WTC11 (cell line): ENCODE results near the gene BCL2L1. TPM values are rescaled to one million over a fixed set of nuclear protein-coding genes. Genes with fewer than 3 reads are reported as not detected.
A peak's percentile ranks its signal among the peaks of the same experiment; 100 is the strongest.

Source experiments
- ATAC-seq: fragments of 200-7000 bp; cut with Tn5 transposase; 2 replicates; pipeline ENCODE4 v1.10.0; 2021; ENCODE audit warnings: mild to moderate bottlenecking, moderate library complexity
- CTCF ChIA-PET: fragments of 300-600 bp; sonication (Branson Sonifier 250); formaldehyde crosslinking; loops from one replicate; lab custom pipeline; 2021; ENCODE audit warnings: antibody characterized with exemption; lab: Charles Lee
- POLR2A ChIA-PET: fragments of 350-600 bp; sonication (Branson Sonifier 250); formaldehyde crosslinking; loops from one replicate; lab custom pipeline; 2021; ENCODE audit warnings: antibody characterized with exemption; lab: Charles Lee
- DNase-seq: peaks from one replicate; pipeline ENCODE4 v3.0.0; 2021; ENCODE audit warnings: low spot score
- H3K27ac Mint-ChIP-seq: 2 replicates; pipeline ENCODE4 v1.8.0; 2021; ENCODE audit warnings: mixed read lengths
- H3K27me3 Mint-ChIP-seq: 2 replicates; pipeline ENCODE4 v1.8.0; 2021; ENCODE audit warnings: low read depth, mild to moderate bottlenecking, moderate library complexity, mixed read lengths
- H3K36me3 Mint-ChIP-seq: 2 replicates; pipeline ENCODE4 v1.8.0; 2021; ENCODE audit warnings: mixed read lengths
- H3K4me1 Mint-ChIP-seq: 2 replicates; pipeline ENCODE4 v1.8.0; 2022; ENCODE audit warnings: mixed read lengths
- H3K4me3 Mint-ChIP-seq: 2 replicates; pipeline ENCODE4 v1.8.0; 2021; ENCODE audit warnings: mild to moderate bottlenecking, moderate library complexity, mixed read lengths
- H3K9me3 Mint-ChIP-seq: 2 replicates; pipeline ENCODE4 v1.8.0; 2021; ENCODE audit warnings: mixed read lengths
- AFF4 ChIP-seq: sonication (generic); formaldehyde crosslinking; IDR thresholded peaks from 2 replicates; pipeline ENCODE4 v1.8.1; 2023; ENCODE audit warnings: mild to moderate bottlenecking, missing genetic modification reagents, borderline replicate concordance
- FOXP1 ChIP-seq: sonication (generic); formaldehyde crosslinking; IDR thresholded peaks from 2 replicates; pipeline ENCODE4 v1.8.0; 2022; ENCODE audit warnings: missing genetic modification reagents, mild to moderate bottlenecking, moderate library complexity, borderline replicate concordance
- GRHL2 ChIP-seq: fragments of 250-450 bp; sonication (Bioruptor Pico); IDR thresholded peaks from 2 replicates; pipeline ENCODE4 v1.8.0; 2022; ENCODE audit warnings: mild to moderate bottlenecking, moderate library complexity; ENCODE audit not compliant: insufficient replicate concordance, severe bottlenecking
- NR1H2 ChIP-seq: sonication (generic); formaldehyde crosslinking; IDR thresholded peaks from 2 replicates; pipeline ENCODE4 v1.9.0; 2021; ENCODE audit warnings: mild to moderate bottlenecking, moderate library complexity, missing genetic modification reagents
- OVOL2 ChIP-seq: fragments of 250-450 bp; sonication (Bioruptor Pico); IDR thresholded peaks from 2 replicates; pipeline ENCODE4 v1.9.0; 2021; ENCODE audit warnings: mild to moderate bottlenecking, borderline replicate concordance
- RELA ChIP-seq: sonication (generic); formaldehyde crosslinking; IDR thresholded peaks from 2 replicates; pipeline ENCODE4 v1.8.1; 2022; ENCODE audit warnings: missing genetic modification reagents, mild to moderate bottlenecking, borderline replicate concordance
- USF1 ChIP-seq: sonication (generic); formaldehyde crosslinking; IDR thresholded peaks from 2 replicates; pipeline ENCODE4 v1.8.0; 2022; ENCODE audit warnings: mild to moderate bottlenecking, missing genetic modification reagents
- ZNF317 ChIP-seq: sonication (generic); formaldehyde crosslinking; IDR thresholded peaks from 2 replicates; pipeline ENCODE4 v1.8.1; 2023; ENCODE audit warnings: low read depth, mild to moderate bottlenecking, moderate library complexity, missing genetic modification reagents, borderline replicate concordance
- total RNA-seq: library from RNA; stranded (reverse); gene quantifications from 3 replicates; pipeline ENCODE4 v1.2.3, GENCODE V29; 2021
- TF ChIP-seq, protein P1 (sequence below): sonication (generic); formaldehyde crosslinking; IDR thresholded peaks from 2 replicates; pipeline ENCODE4 v1.8.0; 2022; ENCODE audit warnings: missing genetic modification reagents
- TF ChIP-seq, protein P2 (sequence below): sonication (generic); formaldehyde crosslinking; IDR thresholded peaks from 2 replicates; pipeline ENCODE4 v1.8.1; 2022; ENCODE audit warnings: mild to moderate bottlenecking, moderate library complexity, missing genetic modification reagents
- TF ChIP-seq, protein P3 (sequence below): sonication (generic); formaldehyde crosslinking; IDR thresholded peaks from 2 replicates; pipeline ENCODE4 v1.8.1; 2022; ENCODE audit warnings: low read depth, missing genetic modification reagents, borderline replicate concordance
- TF ChIP-seq, protein P4 (sequence below): fragments of 250-450 bp; sonication (Bioruptor Pico); IDR thresholded peaks from 2 replicates; pipeline ENCODE4 v1.9.0; 2021; ENCODE audit warnings: mild to moderate bottlenecking
- TF ChIP-seq, protein P5 (sequence below): fragments of 250-450 bp; sonication (Bioruptor Pico); conservative IDR thresholded peaks from 2 replicates; pipeline ENCODE4 v1.9.0; 2021; ENCODE audit warnings: mild to moderate bottlenecking

BCL2L1 gene
- total RNA-seq, 1 experiment from 2014 or later, result 62.0 TPM

DNA sequence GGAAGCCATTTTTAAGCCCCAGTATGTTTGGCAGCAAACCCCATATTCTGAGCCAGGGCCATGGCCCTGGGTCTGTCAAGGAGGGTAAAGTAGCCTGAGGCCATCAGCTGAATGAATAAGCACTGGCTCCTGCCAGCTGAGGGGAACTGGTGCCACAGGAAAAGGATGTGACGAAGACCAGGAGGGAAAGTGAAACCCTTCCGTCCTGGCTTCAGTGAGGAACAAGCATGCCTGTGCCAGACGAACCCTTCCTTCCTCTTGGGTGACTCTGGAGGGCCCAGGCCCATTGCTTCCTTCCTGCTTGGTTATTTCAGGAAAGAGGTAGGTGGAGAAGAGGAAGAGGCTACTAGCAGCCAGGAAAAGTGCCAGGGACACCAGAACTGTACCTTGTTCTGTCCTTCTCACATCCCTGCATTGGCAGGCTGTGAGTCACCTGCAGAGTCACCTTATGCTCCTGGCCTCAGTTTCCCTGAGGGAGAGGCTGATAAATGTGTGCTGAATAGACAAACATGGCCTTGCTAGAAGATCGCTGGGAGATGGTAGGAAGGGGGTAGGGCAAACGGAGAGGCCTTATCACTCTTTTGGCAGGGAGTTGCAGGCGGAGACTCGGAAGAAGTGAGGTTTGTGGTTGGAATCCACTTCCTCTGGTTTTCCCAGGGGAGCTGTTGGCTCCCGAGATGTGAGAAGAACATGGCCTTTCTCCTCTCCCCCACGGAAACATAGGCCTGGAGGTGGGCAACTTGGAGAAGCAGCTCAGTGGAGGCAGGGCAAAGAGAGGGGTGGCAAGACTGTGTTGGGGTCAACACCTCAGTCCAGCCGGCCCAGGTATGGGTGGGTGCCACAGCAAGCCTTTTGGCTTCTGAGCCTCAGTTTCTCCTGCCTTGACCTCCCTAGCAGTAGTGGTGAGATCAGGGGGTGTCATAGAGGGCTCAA is 47.5 kb downstream of the BCL2L1 start:
- ATAC-seq (no peak), DNase-seq (no peak)
- CTCF ChIA-PET, result interaction anchor here (0.8 to 6.3 kb wide), 6 partner anchors 14 to 118 kb away, joined by 3 to 49 read pairs (median 4); no protein-coding TSS in a partner anchor
- Mint-ChIP-seq H3K27me3 (no peaks in the 10 kb centered on the region), H3K4me1 (peaks cover 37% of the 10 kb centered on the region), H3K27ac (peak overlapping the region; percentile 80), H3K4me3 (no peak overlapping the region), H3K36me3 (peaks cover 9% of the 10 kb centered on the region; the same call in 1 of the 2 replicates), H3K9me3 (no peaks in the 10 kb centered on the region)
- TF ChIP-seq, protein P1, sequence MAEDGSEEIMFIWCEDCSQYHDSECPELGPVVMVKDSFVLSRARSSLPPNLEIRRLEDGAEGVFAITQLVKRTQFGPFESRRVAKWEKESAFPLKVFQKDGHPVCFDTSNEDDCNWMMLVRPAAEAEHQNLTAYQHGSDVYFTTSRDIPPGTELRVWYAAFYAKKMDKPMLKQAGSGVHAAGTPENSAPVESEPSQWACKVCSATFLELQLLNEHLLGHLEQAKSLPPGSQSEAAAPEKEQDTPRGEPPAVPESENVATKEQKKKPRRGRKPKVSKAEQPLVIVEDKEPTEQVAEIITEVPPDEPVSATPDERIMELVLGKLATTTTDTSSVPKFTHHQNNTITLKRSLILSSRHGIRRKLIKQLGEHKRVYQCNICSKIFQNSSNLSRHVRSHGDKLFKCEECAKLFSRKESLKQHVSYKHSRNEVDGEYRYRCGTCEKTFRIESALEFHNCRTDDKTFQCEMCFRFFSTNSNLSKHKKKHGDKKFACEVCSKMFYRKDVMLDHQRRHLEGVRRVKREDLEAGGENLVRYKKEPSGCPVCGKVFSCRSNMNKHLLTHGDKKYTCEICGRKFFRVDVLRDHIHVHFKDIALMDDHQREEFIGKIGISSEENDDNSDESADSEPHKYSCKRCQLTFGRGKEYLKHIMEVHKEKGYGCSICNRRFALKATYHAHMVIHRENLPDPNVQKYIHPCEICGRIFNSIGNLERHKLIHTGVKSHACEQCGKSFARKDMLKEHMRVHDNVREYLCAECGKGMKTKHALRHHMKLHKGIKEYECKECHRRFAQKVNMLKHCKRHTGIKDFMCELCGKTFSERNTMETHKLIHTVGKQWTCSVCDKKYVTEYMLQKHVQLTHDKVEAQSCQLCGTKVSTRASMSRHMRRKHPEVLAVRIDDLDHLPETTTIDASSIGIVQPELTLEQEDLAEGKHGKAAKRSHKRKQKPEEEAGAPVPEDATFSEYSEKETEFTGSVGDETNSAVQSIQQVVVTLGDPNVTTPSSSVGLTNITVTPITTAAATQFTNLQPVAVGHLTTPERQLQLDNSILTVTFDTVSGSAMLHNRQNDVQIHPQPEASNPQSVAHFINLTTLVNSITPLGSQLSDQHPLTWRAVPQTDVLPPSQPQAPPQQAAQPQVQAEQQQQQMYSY, result peak; percentile 34; the same call in 1 of the 2 replicates
- TF ChIP-seq ZNF317 (CRISPR knock-in tag), result no peak
- POLR2A ChIA-PET, result no interaction called here

DNA sequence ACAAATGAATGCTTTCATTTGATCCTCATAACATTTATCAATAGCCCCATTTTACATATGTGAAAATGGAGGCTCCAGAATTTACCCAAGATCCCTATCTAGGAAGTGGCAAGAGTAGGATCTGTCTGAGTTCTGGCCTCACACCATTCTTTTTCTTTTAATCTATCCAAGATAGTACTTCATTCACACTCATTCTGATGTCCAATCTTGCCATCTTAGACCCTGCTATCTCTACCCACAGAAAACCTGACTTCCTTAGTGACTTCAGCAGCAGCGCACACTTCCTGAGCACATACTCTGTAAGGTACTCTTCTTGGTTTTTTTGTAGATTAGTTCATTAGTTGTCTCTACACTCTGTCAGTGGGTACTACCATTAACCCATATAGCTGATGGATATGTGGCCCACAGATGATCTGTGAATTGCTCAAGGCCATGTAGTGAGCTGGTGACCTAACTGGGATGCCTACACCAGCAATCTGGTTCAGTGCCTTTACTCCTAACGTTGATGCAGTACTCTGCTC is 48.7 kb downstream of the BCL2L1 start:
- peaks cover 5% of the 10 kb centered on the region; the same call in 1 of the 2 replicates for H3K36me3 Mint-ChIP-seq
- H3K27ac Mint-ChIP-seq, result no peak overlapping the region
- ChIA-PET CTCF (interaction anchor here (0.6 to 6.3 kb wide), 7 partner anchors 12 to 107 kb away, joined by 3 to 49 read pairs (median 5); no protein-coding TSS in a partner anchor), POLR2A (interaction anchor here (0.6 kb wide), 1 partner anchor 34 kb away, joined by 3 read pairs; no protein-coding TSS in a partner anchor)
- TF ChIP-seq FOXP1 (CRISPR knock-in tag) (no peak), OVOL2 (no peak), GRHL2 (CRISPR knock-in tag) (no peak), AFF4 (CRISPR knock-in tag) (no peak), NR1H2 (CRISPR knock-in tag) (no peak), RELA (CRISPR knock-in tag) (no peak), USF1 (CRISPR knock-in tag) (no peak)
- TF ChIP-seq, protein P2, sequence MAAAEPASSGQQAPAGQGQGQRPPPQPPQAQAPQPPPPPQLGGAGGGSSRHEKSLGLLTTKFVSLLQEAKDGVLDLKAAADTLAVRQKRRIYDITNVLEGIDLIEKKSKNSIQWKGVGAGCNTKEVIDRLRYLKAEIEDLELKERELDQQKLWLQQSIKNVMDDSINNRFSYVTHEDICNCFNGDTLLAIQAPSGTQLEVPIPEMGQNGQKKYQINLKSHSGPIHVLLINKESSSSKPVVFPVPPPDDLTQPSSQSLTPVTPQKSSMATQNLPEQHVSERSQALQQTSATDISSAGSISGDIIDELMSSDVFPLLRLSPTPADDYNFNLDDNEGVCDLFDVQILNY, result no peak
- TF ChIP-seq, protein P3, sequence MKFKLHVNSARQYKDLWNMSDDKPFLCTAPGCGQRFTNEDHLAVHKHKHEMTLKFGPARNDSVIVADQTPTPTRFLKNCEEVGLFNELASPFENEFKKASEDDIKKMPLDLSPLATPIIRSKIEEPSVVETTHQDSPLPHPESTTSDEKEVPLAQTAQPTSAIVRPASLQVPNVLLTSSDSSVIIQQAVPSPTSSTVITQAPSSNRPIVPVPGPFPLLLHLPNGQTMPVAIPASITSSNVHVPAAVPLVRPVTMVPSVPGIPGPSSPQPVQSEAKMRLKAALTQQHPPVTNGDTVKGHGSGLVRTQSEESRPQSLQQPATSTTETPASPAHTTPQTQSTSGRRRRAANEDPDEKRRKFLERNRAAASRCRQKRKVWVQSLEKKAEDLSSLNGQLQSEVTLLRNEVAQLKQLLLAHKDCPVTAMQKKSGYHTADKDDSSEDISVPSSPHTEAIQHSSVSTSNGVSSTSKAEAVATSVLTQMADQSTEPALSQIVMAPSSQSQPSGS (CRISPR knock-in tag), result no peak
- TF ChIP-seq, protein P4, sequence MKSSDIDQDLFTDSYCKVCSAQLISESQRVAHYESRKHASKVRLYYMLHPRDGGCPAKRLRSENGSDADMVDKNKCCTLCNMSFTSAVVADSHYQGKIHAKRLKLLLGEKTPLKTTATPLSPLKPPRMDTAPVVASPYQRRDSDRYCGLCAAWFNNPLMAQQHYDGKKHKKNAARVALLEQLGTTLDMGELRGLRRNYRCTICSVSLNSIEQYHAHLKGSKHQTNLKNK, result no peak
- TF ChIP-seq, protein P5, sequence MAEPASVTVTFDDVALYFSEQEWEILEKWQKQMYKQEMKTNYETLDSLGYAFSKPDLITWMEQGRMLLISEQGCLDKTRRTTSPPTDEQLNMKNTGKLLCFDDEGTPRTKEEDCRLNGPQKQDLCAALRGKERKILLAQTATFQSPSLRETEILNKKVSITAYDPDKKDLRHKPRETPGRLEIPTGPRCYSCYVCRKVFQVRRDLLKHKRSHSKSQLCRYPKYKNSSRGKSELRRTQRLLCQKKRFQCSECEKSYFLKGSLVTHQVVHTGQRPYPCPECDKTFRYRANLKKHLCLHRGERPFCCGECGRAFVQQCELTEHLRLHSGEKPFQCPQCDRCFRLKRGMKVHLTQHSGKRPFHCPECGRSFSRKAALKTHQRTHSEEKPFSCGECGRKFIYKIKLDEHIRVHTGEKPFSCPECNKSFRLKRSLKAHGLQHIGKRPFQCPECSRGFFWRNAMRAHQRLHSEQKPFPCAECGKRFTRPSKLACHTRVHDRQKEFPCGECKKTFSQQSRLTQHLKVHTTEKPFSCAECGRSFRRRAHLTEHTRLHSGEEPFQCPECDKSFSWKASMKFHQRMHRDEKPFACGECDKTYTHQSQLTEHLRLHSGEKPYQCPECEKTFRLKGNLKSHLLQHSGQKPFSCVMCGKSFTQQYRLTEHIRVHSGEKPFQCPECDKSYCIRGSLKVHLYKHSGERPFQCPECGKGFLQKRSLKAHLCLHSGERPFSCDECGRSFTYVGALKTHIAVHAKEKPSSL (CRISPR knock-in tag), result no peak
- peaks cover 26% of the 10 kb centered on the region for H3K4me1 Mint-ChIP-seq
- DNase-seq (no peak), ATAC-seq (no peak)
- no peak overlapping the region for H3K4me3 Mint-ChIP-seq
- H3K9me3 Mint-ChIP-seq, result no peaks in the 10 kb centered on the region
- H3K27me3 Mint-ChIP-seq, result no peaks in the 10 kb centered on the region
